Measurements from ENCODE around the gene FAM227A. TPM values are rescaled to one million over a fixed set of nuclear protein-coding genes. Genes with fewer than 3 reads are reported as not detected.
"Not testable (repeated sequence)": the region's sequence is repeated elsewhere in the genome, so short reads cannot be mapped to it uniquely, and the experiment has no call there.

The FAM227A gene
- polyA plus RNA-seq, 1 experiment, result 1.4 TPM

DNA sequence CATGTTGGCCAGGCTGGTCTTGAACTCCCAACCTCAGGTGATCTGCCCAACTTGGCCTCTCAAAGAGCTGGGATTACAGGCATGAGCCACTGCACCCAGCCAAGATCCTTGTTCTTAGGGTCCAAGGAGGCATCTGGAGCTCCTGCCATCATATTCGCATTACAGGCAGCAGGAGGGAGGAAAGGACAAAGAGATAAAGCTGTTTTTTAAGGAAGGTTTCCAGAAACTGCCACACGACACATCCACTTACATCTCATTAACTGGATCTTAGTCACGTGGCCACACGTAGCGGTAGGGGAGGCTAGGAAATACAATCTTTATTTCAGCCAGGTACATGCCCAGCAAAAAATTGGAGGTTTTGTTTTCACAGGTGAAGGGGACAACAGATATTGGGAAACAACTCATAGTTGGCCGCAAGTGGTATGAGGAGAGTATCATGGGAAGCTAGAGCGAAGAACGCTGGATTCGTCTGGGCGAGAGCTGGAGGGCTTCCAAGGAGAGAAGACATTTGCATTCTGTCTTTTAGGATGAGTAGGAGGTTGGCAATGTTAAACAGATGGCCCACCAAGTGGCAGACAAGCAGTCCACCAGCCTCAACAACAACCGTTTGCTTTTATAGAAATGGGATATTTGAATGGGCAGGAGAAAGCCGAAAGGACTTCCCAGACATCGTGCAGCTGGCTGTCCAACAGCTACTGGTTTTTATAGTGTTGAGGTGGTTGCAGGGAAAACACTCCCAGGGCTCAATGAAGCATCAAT lies 47.0 kb downstream of the FAM227A start:
- POLR2A ChIA-PET, result no interaction called here
- H3K9me3 ChIP-seq (ENCODE audit: control insufficient read depth, insufficient read depth, low read length), result no peaks in the 10 kb centered on the region
- CTCF ChIA-PET, result no interaction called here
- H3K4me3 ChIP-seq (ENCODE audit: low read depth, low read length), result no peak overlapping the region
- no peak overlapping the region for H3K27ac ChIP-seq (ENCODE audit: low read depth, low read length)
- TF ChIP-seq, protein P1, sequence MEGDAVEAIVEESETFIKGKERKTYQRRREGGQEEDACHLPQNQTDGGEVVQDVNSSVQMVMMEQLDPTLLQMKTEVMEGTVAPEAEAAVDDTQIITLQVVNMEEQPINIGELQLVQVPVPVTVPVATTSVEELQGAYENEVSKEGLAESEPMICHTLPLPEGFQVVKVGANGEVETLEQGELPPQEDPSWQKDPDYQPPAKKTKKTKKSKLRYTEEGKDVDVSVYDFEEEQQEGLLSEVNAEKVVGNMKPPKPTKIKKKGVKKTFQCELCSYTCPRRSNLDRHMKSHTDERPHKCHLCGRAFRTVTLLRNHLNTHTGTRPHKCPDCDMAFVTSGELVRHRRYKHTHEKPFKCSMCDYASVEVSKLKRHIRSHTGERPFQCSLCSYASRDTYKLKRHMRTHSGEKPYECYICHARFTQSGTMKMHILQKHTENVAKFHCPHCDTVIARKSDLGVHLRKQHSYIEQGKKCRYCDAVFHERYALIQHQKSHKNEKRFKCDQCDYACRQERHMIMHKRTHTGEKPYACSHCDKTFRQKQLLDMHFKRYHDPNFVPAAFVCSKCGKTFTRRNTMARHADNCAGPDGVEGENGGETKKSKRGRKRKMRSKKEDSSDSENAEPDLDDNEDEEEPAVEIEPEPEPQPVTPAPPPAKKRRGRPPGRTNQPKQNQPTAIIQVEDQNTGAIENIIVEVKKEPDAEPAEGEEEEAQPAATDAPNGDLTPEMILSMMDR (IDR thresholded peaks at IDR 0.05; ENCODE audit: low read depth, low read length), result no peak
- no peak for DNase-seq (ENCODE audit: low read depth, low spot score)
- no peaks in the 10 kb centered on the region for H3K27me3 ChIP-seq (ENCODE audit: control insufficient read depth, insufficient read depth, low read length)

DNA sequence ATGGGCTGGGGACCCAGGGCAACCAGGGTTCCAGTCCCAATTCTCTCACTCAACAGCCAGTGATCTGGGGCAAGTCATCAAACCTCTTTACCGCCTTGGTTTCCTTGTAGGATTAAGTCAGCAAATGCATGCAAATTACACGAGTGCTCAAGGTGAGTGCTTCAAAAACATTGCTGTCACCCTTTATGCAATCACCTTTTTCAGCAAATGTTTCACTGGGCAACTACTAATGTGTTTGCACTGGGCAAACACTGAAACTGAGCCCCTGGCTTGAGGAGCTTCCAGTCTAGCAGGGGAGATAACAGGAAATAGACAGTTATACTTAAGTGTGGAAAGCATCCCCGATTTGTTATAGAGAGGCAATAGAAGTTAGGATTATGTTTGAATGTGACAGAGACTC lies 48.5 kb downstream of the FAM227A start:
- no peaks in the 10 kb centered on the region for H3K9me3 ChIP-seq (ENCODE audit: control insufficient read depth, insufficient read depth, low read length)
- no peaks in the 10 kb centered on the region for H3K27me3 ChIP-seq (ENCODE audit: control insufficient read depth, insufficient read depth, low read length)
- no peak overlapping the region for H3K27ac ChIP-seq (ENCODE audit: low read depth, low read length)
- no peak overlapping the region for H3K4me3 ChIP-seq (ENCODE audit: low read depth, low read length)
- CTCF ChIA-PET, result interaction anchor here (0.7 kb wide), 1 partner anchor 558 kb away, joined by 3 read pairs; no protein-coding TSS in a partner anchor
- no peak for DNase-seq (ENCODE audit: low read depth, low spot score)
- POLR2A ChIA-PET, result interaction anchor here (0.7 kb wide), 1 partner anchor 527 kb away, joined by 7 read pairs; no protein-coding TSS in a partner anchor
- TF ChIP-seq, protein P1 (IDR thresholded peaks at IDR 0.05; ENCODE audit: low read depth, low read length), result no peak

DNA sequence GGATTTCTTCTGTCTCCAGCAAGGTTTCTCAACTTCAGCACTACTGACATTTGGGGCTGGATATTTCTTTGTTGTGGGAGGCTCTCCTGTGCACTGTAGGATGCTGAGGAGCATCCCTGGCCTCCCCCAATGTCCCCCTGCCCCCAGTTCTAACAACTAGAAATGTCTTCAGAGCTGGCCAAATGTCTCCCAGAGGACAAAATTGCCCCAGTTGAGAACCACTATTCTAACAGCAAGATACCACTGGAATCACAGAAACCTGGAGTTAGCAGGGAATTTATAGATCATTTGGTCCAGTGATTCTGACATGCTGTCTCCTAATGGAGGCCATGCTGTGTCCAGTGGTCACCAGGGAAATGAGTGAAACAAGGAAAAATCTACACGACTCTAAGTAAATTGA lies 54.0 kb downstream of the FAM227A start:
- TF ChIP-seq, protein P1 (IDR thresholded peaks at IDR 0.05; ENCODE audit: low read depth, low read length), result no peak
- DNase-seq (ENCODE audit: low read depth, low spot score), result no peak
- POLR2A ChIA-PET, result no interaction called here
- H3K4me3 ChIP-seq (ENCODE audit: low read depth, low read length), result no peak overlapping the region
- no peak overlapping the region for H3K27ac ChIP-seq (ENCODE audit: low read depth, low read length)
- no peaks in the 10 kb centered on the region for H3K27me3 ChIP-seq (ENCODE audit: control insufficient read depth, insufficient read depth, low read length)
- CTCF ChIA-PET, result no interaction called here
- H3K9me3 ChIP-seq (ENCODE audit: control insufficient read depth, insufficient read depth, low read length), result no peaks in the 10 kb centered on the region

DNA sequence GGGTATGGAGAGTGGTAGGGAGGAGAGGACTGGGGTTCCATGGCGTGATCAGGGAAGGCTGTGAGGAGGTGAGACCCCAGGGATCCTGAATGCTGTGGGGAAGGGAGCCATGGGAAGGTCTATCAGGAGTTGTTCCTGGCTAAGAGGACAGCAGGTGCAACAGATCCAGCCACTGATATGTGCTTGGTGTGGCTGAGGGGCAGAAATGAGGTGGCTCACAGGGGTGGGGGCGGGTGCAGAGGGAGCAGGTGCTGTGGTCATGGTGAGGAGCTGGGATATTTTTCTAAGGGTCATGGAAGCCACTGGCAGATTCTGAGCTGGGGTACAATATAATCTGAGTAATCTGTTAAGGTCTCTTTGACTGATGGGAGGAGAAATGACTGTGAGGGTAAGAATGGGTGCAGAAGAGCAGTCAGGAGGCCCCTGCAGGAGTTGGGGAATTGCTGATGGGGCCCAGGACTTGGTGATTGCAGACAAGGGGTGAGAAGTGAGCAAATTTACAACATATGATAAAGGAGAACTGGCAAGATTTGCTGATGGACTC lies 54.9 kb downstream of the FAM227A start:
- ChIA-PET POLR2A (no interaction called here), CTCF (interaction anchor here (0.6 kb wide), 1 partner anchor 16 kb away, joined by 3 read pairs; no protein-coding TSS in a partner anchor)
- H3K27me3 ChIP-seq (ENCODE audit: control insufficient read depth, insufficient read depth, low read length), result no peaks in the 10 kb centered on the region
- TF ChIP-seq, protein P1 (IDR thresholded peaks at IDR 0.05; ENCODE audit: low read depth, low read length), result no peak
- no peaks in the 10 kb centered on the region for H3K9me3 ChIP-seq (ENCODE audit: control insufficient read depth, insufficient read depth, low read length)
- DNase-seq (ENCODE audit: low read depth, low spot score), result no peak
- H3K27ac ChIP-seq (ENCODE audit: low read depth, low read length), result no peak overlapping the region
- H3K4me3 ChIP-seq (ENCODE audit: low read depth, low read length), result no peak overlapping the region

DNA sequence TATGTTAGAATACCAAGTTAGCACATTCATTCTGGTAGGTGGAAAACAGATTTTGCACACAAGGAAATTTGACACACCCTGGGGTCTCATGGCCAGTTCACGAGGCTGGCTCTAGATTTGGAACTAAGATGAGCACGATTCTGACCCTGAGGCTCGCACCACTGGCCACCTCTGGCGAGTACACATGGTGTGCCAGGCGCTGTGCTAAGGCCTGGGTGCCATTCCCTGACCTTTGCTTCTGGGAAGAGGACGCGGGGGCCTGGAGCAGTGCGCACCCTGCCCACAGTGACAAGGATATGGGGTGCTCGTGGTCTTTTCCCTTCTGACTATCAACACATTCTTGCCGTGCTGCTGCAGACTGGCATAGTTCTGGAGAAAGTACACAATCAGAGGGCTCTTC lies 56.7 kb downstream of the FAM227A start:
- no peak for DNase-seq (ENCODE audit: low read depth, low spot score)
- POLR2A ChIA-PET, result no interaction called here
- Histone ChIP-seq H3K27me3 (ENCODE audit: control insufficient read depth, insufficient read depth, low read length) (no peaks in the 10 kb centered on the region), H3K9me3 (ENCODE audit: control insufficient read depth, insufficient read depth, low read length) (no peaks in the 10 kb centered on the region), H3K27ac (ENCODE audit: low read depth, low read length) (no peak overlapping the region), H3K4me3 (ENCODE audit: low read depth, low read length) (no peak overlapping the region)
- CTCF ChIA-PET, result no interaction called here
- TF ChIP-seq, protein P1 (IDR thresholded peaks at IDR 0.05; ENCODE audit: low read depth, low read length), result no peak

DNA sequence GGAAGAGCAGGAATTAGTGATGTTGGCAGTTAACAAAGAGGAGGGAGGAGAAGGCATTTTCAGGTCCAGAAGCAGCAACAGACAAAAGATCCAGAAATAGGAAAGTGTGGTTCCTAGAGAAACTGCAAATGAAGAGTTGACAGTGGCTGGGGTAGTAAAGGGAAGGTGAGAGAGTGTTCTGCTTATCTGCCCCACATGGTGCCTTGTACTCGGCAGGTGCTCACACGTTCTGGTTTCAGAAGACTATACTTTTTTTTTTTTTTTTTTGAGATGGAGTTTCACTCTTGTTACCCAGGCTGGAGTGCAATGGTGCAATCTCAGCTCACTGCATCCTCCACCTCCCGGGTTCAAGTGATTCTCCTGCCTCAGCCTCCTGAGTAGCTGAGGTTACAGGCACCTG lies 73.3 kb downstream of the FAM227A start:
- CTCF ChIA-PET, result interaction anchor here (0.6 kb wide), 1 partner anchor 149 kb away, joined by 4 read pairs; no protein-coding TSS in a partner anchor
- DNase-seq (ENCODE audit: low read depth, low spot score); H3K27me3 ChIP-seq (ENCODE audit: control insufficient read depth, insufficient read depth, low read length); H3K4me3 ChIP-seq (ENCODE audit: low read depth, low read length); POLR2A ChIA-PET; H3K9me3 ChIP-seq (ENCODE audit: control insufficient read depth, insufficient read depth, low read length); H3K27ac ChIP-seq (ENCODE audit: low read depth, low read length): not testable (repeated sequence)

Data from AG04450 (cell line).